ENCODE data around the gene KCNIP1.

DNA sequence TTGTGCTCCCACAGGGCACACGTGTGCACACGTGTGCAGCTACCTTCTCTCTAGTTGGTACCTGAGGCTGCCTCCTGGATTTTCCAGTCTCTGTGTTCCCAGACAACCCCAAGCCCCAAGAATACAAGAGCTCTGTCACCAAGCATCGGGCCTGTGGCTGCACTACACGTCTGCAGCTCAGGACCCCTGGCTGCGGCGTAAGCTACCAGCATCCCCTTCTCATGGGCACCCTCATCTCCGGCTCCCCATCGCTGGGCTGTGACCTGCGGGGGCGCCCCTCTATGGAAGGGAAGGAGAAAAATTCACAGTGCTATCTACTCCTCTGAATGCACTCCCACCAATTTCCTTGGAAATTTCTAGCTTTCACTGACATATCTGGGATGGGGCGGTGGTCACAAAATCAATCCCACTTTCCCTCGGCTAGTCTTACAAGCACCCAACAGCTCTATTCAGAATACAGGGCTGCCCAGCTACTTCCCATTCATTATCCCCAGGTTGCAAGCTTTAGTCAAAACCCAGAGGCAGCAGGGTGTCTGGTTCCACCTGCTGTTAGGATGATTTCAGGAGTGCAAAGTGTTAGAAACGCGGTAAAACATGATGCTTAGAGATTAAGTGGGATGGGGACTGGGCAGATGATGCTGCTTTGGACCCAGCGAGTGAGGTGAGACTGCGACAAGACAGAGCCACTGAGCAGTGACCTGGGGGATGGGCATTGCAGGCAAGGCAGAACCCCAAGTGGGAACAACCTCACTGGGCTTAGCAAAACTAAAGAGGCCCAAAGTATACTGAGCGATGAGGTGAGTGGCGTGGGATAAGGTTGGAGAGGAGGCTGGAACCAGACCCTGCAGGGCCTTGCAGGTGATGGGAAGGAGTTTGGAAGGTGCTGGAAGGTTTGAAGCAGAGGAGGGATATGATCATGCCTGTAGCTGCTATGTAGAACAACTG, 121.7 kb downstream of the KCNIP1 start:
- TF ChIP-seq POLR2A (IDR thresholded peaks at IDR 0.05) (no peak), CTCF (IDR thresholded peaks at IDR 0.05) (no peak), POLR2AphosphoS5 (IDR thresholded peaks at IDR 0.05) (no peak)
